NB4 (cell line): ENCODE measurements around the gene CDK8.

Source experiments
- CTCF ChIP-seq: IDR thresholded peaks from one replicate; pipeline ENCODE4 v1.5.1; 2012; ENCODE audit warnings: low read depth, low read length
- MAX ChIP-seq: IDR thresholded peaks from 2 replicates; pipeline ENCODE4 v1.6.1; 2011; ENCODE audit warnings: low read depth, low read length
- MYC ChIP-seq: IDR thresholded peaks from 2 replicates; pipeline ENCODE4 v1.6.1; 2011; ENCODE audit warnings: low read depth, low read length
- POLR2A ChIP-seq: IDR thresholded peaks from 2 replicates; pipeline ENCODE4 v1.6.1; 2011; ENCODE audit warnings: mild to moderate bottlenecking; ENCODE audit not compliant: insufficient read length; ENCODE audit errors: extremely low read depth

- TF ChIP-seq MYC (no peak), CTCF (no peak), POLR2A (no peak), MAX (no peak)
These were observed 188.6 kb downstream of the CDK8 start for GRCh38 chr13:26442541-26442940.
